NCI-H2107 treated with DMSO at 0.1 percent for 48 hours (cell line): ENCODE data around the gene KRT20.

Source experiments
- DNase-seq: peaks from one replicate; lab custom pipeline; 2025; ENCODE audit not compliant: unreplicated experiment; lab: John Stamatoyannopoulos, UW

Gene KRT20

GRCh38 chr17:40854175-40854814, 30.7 kb downstream of the KRT20 start:
- no peak for DNase-seq

- DNase-seq, result no peak
Observed at GRCh38 chr17:40852364-40852763, 32.7 kb downstream of the KRT20 start.

DNA sequence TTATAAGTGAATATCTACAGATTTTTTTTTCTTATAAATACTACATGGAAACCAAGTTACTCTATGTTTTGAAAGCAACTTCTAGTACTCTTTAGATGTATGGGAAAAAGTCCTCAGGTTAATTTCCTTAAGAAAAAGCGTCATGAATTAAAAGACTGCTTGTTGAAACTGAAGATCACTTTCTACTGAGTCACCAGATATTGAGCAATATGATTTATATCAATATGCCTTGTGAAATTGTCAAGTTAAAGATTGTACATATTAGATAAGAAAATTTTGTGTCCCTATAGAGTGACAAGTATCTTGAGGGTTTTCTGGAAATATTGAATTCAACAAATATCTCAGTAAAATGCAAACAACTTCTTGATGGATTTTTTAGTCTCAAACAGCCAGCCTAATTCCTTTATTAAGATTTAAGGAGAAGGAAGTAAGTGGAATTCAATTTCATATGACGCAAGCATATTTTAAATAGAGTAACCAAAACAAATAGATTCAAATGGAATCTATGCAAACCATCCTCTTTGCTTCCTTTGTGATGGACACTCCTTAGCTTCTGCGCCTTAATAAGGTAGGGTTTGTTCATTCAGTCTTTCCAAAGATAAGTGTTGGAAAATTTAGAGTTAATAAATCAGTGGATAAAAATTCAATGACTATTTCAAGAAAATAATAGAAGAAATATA, 34.6 kb downstream of the KRT20 start:
- no peak for DNase-seq

- no peak for DNase-seq
Observed at GRCh38 chr17:40849723-40850122, 35.3 kb downstream of the KRT20 start.

- no peak for DNase-seq
Observed at GRCh38 chr17:40848583-40849235, 36.3 kb downstream of the KRT20 start.

- peak; percentile 11 for DNase-seq
Observed at GRCh38 chr17:40846515-40847144, 38.4 kb downstream of the KRT20 start.

- no peak for DNase-seq
Observed at GRCh38 chr17:40844671-40845107, 40.4 kb downstream of the KRT20 start.

GRCh38 chr17:40843242-40843641, 41.8 kb downstream of the KRT20 start:
- no peak for DNase-seq

- no peak for DNase-seq
Observed at GRCh38 chr17:40841246-40841645, 43.8 kb downstream of the KRT20 start.

DNA sequence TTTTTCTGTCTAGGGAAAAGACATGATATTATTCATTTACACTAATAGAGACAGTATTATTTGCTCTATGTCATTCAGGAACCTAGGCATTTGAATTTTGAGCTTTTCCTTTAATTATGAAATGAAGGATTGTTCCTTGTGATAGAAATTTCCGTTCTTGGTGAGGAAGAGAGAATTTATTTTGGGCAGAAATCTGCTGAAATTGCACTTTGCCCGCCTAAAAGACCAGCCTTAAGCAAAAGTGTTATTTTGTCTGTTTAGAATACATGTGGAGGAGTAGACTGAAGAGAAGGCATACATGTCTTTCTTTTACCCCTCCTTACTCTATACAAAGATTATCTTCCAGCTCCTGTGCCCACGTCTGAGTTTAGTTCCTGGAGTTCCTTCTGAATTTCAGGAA, 45.8 kb downstream of the KRT20 start:
- DNase-seq, result no peak

GRCh38 chr17:40836020-40836419, 49.0 kb downstream of the KRT20 start:
- no peak for DNase-seq

DNA sequence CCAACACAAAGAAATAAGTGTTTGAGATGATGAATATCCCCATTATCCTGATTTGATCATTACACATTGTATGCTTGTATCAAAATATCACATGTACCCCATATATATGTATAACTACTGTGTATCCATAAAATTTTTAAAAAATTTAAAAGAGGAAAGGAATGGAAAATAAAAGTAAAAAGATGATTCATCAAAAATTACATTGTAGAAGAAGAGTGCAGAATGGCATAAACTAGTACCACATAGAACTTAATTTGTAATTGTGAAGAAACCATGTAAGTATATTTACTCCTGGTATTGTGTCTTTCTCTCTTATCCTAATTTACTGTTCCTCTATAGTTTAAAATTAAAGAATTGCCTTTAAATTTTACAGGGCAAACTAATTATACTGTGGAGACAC, 51.2 kb downstream of the KRT20 start:
- no peak for DNase-seq

DNA sequence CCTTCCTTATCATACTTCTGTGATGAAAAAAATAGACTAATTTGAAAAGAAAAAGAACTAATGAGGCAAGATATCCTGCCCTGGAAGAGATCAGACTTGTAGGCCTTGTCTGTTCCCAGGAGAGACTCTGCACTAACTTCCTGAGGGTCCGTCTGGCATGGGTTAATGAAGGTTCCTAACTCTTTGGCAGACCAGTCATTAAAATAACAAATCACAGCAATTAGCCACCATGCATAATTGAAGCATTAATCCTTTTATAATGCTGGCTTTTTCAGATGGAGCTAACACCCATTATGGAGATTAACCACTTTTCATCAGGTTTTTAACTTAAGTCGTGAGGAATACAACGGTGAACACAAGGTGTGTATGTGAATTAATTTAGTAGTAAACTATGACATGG, 52.2 kb downstream of the KRT20 start:
- no peak for DNase-seq

GRCh38 chr17:40830085-40830776, 54.8 kb downstream of the KRT20 start:
- no peak for DNase-seq

DNA sequence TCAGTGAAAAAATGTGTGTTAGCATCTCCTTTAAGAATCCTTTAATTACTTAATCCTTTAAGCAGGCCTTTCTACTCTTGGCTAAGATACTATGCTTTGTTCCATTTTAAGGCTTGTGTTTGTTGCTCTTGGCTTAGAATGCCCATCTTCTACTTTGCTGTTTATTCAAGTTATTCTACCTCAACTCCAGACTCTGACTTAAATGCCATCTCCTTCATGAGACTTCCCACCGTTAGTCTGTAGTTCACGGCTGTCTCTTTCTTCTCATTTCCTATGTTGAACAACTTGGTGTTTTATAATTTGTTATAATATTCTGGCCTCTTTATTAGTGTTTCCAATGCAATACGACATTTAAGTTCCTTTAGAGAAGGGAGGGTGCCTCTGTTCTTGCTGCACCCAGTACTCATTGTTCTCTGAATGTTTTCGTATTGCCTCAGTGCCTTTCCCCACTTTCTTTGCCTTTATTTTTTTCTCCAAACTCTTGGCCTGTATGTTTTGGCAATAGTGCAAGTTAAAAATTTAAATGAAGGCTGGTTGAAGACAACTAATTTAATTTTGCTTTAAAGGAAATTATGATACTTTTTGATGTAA, 56.5 kb downstream of the KRT20 start:
- no peak for DNase-seq

- DNase-seq, result no peak
Observed at GRCh38 chr17:40827746-40828453, 57.1 kb downstream of the KRT20 start.
